Endothelial cell of umbilical vein (primary cell): ENCODE results near the gene ARRB1. TPM values are rescaled to one million over a fixed set of nuclear protein-coding genes. Genes with fewer than 3 reads are reported as not detected.

Experiments used
- BruUV-seq: library from RNA; stranded (reverse); fragments of 400-500 nt; replicated peaks from 2 replicates; lab custom pipeline; 2021; lab: Mats Ljungman, UMichigan
- CTCF ChIA-PET: fragments of 300-600, 350-600 bp; sonication (Branson Sonifier 250); formaldehyde crosslinking; loops from one replicate; lab custom pipeline; 2021; ENCODE audit warnings: antibody characterized with exemption, inconsistent platforms; lab: Charles Lee
- POLR2A ChIA-PET: fragments of 300-600, 350-600 bp; sonication (Branson Sonifier 250); formaldehyde crosslinking; loops from one replicate; lab custom pipeline; 2021; ENCODE audit warnings: antibody characterized with exemption, inconsistent platforms; lab: Charles Lee
- DNase-seq: peaks from one replicate; pipeline ENCODE4 v3.0.0-alpha.2; 2011; ENCODE audit warnings: low read depth, low spot score
- FAIRE-seq: peaks from 2 replicates; lab custom pipeline; 2011; peaks lifted over from hg19 to GRCh38; lab: Jason Lieb, UNC
- H2AFZ ChIP-seq: 2 replicates; pipeline ENCODE4 v1.6.0; 2012; ENCODE audit warnings: low read depth, low read length, control low read depth, inconsistent platforms
- H3K27ac ChIP-seq: 2 replicates; pipeline ENCODE4 v1.5.1; 2011; ENCODE audit warnings: low read depth, mild to moderate bottlenecking, control low read depth, low read length, moderate library complexity; ENCODE audit not compliant: insufficient read depth
- H3K27me3 ChIP-seq, 2 experiments: 2 replicates each; pipeline versions ENCODE4 v1.6.0 to v1.6.1; 2011; ENCODE audit warnings: low read length in 2 of 2, mixed read lengths in 1 of 2; ENCODE audit not compliant: control insufficient read depth in 2 of 2, insufficient read depth in 2 of 2
- H3K36me3 ChIP-seq, 2 experiments: 2 replicates in 1 of 2; 3 replicates in 1 of 2; pipeline ENCODE4 v1.5.1; 2011; ENCODE audit warnings: low read length in 2 of 2, mild to moderate bottlenecking in 1 of 2, moderate library complexity in 1 of 2; ENCODE audit not compliant: control insufficient read depth in 2 of 2, insufficient read depth in 2 of 2; ENCODE audit errors: extremely low read depth in 1 of 2
- H3K4me1 ChIP-seq: 3 replicates; pipeline ENCODE4 v1.5.1; 2011; ENCODE audit warnings: mild to moderate bottlenecking, low read length; ENCODE audit not compliant: control insufficient read depth, insufficient read depth; ENCODE audit errors: extremely low read depth
- H3K4me2 ChIP-seq: 2 replicates; pipeline ENCODE4 v1.6.1; 2011; ENCODE audit warnings: low read length, control low read depth, mixed read lengths; ENCODE audit not compliant: insufficient read depth
- H3K4me3 ChIP-seq, 3 experiments: fragments of 200-600 bp in 1 of 3; sonication (generic), shearing (Covaris generic) in 1 of 3; replicated peaks in 1 of 3; 2 replicates each; pipeline ENCODE4 v1.5.1; 2011 to 2016; ENCODE audit warnings: control low read depth in 3 of 3, low read length in 3 of 3, mild to moderate bottlenecking in 2 of 3, inconsistent platforms in 1 of 3, low read depth in 1 of 3, moderate library complexity in 1 of 3; ENCODE audit not compliant: insufficient read depth in 1 of 3
- H3K79me2 ChIP-seq: 2 replicates; pipeline ENCODE4 v1.6.0; 2012; ENCODE audit warnings: low read length, inconsistent platforms; ENCODE audit not compliant: control insufficient read depth, insufficient read depth
- H3K9ac ChIP-seq: replicated peaks from 2 replicates; pipeline ENCODE3; 2011; ENCODE audit warnings: low read length, control low read depth; ENCODE audit not compliant: insufficient read depth; ENCODE audit errors: extremely low read depth
- H3K9me1 ChIP-seq: replicated peaks from 3 replicates; pipeline ENCODE4 v1.6.0; 2011; ENCODE audit warnings: mild to moderate bottlenecking, low read length; ENCODE audit not compliant: control insufficient read depth, insufficient read depth; ENCODE audit errors: extremely low read depth
- H3K9me3 ChIP-seq: replicated peaks from 2 replicates; pipeline ENCODE4 v1.5.1; 2012; ENCODE audit warnings: low read length, inconsistent platforms; ENCODE audit not compliant: control insufficient read depth, insufficient read depth
- H4K20me1 ChIP-seq: replicated peaks from 2 replicates; pipeline ENCODE3; 2011; ENCODE audit warnings: mild to moderate bottlenecking, low read length; ENCODE audit not compliant: control insufficient read depth, insufficient read depth; ENCODE audit errors: extremely low read depth
- CTCF ChIP-seq, 2 donors: IDR thresholded peaks; 1 replicate in 1 of 2; 2 replicates in 1 of 2; pipeline ENCODE4 v1.5.1; 2011; ENCODE audit warnings: low read length in 2 of 2, mild to moderate bottlenecking in 2 of 2, moderate library complexity in 2 of 2, control low read depth in 1 of 2, inconsistent platforms in 1 of 2, low read depth in 1 of 2; ENCODE audit not compliant: insufficient read depth in 1 of 2; ENCODE audit errors: extremely low read depth in 1 of 2
- EZH2 ChIP-seq: IDR thresholded peaks from 2 replicates; pipeline ENCODE4 v1.6.1; 2012; ENCODE audit warnings: borderline replicate concordance, low read depth, mild to moderate bottlenecking, moderate library complexity, low read length, inconsistent platforms; ENCODE audit not compliant: severe bottlenecking
- FOS ChIP-seq: IDR thresholded peaks from 2 replicates; pipeline ENCODE4 v1.6.1; 2011; ENCODE audit warnings: mild to moderate bottlenecking, low read length, moderate library complexity, borderline replicate concordance; ENCODE audit not compliant: insufficient read depth
- JUN ChIP-seq: IDR thresholded peaks from 2 replicates; pipeline ENCODE4 v1.6.1; 2011; ENCODE audit warnings: borderline replicate concordance, low read depth; ENCODE audit not compliant: insufficient read length, insufficient read depth
- MAX ChIP-seq: IDR thresholded peaks from 2 replicates; pipeline ENCODE4 v1.6.1; 2011; ENCODE audit not compliant: insufficient read depth, insufficient read length
- MYC ChIP-seq: IDR thresholded peaks from one replicate; pipeline ENCODE4 v1.6.1; 2011; ENCODE audit warnings: mild to moderate bottlenecking, low read depth, low read length
- POLR2AphosphoS5 ChIP-seq: IDR thresholded peaks from 2 replicates; pipeline ENCODE4 v1.6.1; 2012; ENCODE audit warnings: low read depth, mild to moderate bottlenecking, control low read depth, low read length, moderate library complexity; ENCODE audit not compliant: insufficient read depth
- dilution Hi-C: fragments of 300-500 bp; cut with MboI; formaldehyde crosslinking; loops from one replicate; pipeline ENCODE4 v1.15.0; 2019; ENCODE audit warnings: low sequenced_read_pairs; ENCODE audit not compliant: extremely low pct_ligation_motif_present
- intact Hi-C: fragments of 100-400 bp; cut with micrococcal nuclease; formaldehyde crosslinking; loops from one replicate; pipeline ENCODE4 v1.10.0; 2022
- polyA plus RNA-seq, 4 experiments: library from polyadenylated mRNA; depleted of rRNA in 3 of 4; stranded (reverse) in 3 of 4; unstranded in 1 of 4; fragments of >200 nt; gene quantifications; 2 replicates each; pipeline versions ENCODE4 v1.2.1 to v1.2.3, GENCODE V29; 2011 to 2012; ENCODE audit warnings: missing spikeins in 1 of 4
- total RNA-seq: library from RNA; stranded (reverse); gene quantifications from 2 replicates; pipeline ENCODE4 v1.2.3, GENCODE V29; 2021

ARRB1 gene
- total and polyA plus RNA-seq, 2 donors (not counting 3 experiments of a cell fraction or from before 2014, with no cell fraction given), result 63.9 to 92.6 TPM

- intact Hi-C loops, result loop anchor here (1.0 kb wide), 1 partner anchor 13 kb away; no protein-coding TSS in a partner anchor
- dilution Hi-C loops, result no loop called here
- POLR2A ChIA-PET, result interaction anchor here (1.6 kb wide), 1 partner anchor 18 kb away, joined by 4 read pairs; no protein-coding TSS in a partner anchor
- Histone ChIP-seq H3K9me1 (no peaks in the 10 kb centered on the region), H3K36me3 (peaks cover 2 to 5% of the 10 kb centered on the region in 2 experiments), H3K4me2 (peak overlapping the region; percentile 27), H3K27ac (peak overlapping the region; percentile 67), H3K79me2 (peaks cover 7% of the 10 kb centered on the region), H3K27me3 (no peaks in the 10 kb centered on the region), H3K4me3 (no peak overlapping the region), H4K20me1 (no peaks in the 10 kb centered on the region), H2AFZ (no peak overlapping the region), H3K9me3 (no peaks in the 10 kb centered on the region), H3K9ac (no peak overlapping the region), H3K4me1 (peaks cover 31% of the 10 kb centered on the region)
- FAIRE-seq (peak; percentile 99), DNase-seq (peak; percentile 98)
- peak; percentile 62 for TF ChIP-seq POLR2AphosphoS5
- TF ChIP-seq JUN, result peak; percentile 65
- no peak for TF ChIP-seq MYC
- peak; percentile 86 for TF ChIP-seq FOS
- no peak for TF ChIP-seq MAX
- no peak for TF ChIP-seq CTCF (IDR thresholded peaks at IDR 0.05; ENCODE audit: extremely low read depth in 1 of 2, insufficient read depth in 1 of 2, low read depth in 1 of 2, low read length in 2 of 2)
- no peak for TF ChIP-seq EZH2
- CTCF ChIA-PET, result interaction anchor here (0.8 to 7.7 kb wide), 12 partner anchors 10 to 77 kb away, joined by 3 to 76 read pairs (median 4); no protein-coding TSS in a partner anchor
- no TSS peak for BruUV-seq
Measured at GRCh38 chr11:75325713-75326438, 25.6 kb downstream of the ARRB1 start.
